ENCODE data around the gene RPL36A. TPM values are rescaled to one million over a fixed set of nuclear protein-coding genes. Genes with fewer than 3 reads are reported as not detected.

Gene RPL36A
- total RNA-seq, 1 donor from 2014 or later: 287 TPM

GRCh38 chrX:101365301-101365795, 25.5 kb upstream of the RPL36A start:
- DNase-seq (no peak), ATAC-seq (ENCODE audit: low read depth) (no peak)
- no peaks in the 10 kb centered on the region for H3K9me3 Mint-ChIP-seq
- ChIA-PET CTCF (no interaction called here), POLR2A (no interaction called here)
- intact Hi-C loops (cut with micrococcal nuclease): no loop called here
- peaks cover 53% of the 10 kb centered on the region for H3K36me3 Mint-ChIP-seq (ENCODE audit: low read depth)
- TF ChIP-seq, protein P1, sequence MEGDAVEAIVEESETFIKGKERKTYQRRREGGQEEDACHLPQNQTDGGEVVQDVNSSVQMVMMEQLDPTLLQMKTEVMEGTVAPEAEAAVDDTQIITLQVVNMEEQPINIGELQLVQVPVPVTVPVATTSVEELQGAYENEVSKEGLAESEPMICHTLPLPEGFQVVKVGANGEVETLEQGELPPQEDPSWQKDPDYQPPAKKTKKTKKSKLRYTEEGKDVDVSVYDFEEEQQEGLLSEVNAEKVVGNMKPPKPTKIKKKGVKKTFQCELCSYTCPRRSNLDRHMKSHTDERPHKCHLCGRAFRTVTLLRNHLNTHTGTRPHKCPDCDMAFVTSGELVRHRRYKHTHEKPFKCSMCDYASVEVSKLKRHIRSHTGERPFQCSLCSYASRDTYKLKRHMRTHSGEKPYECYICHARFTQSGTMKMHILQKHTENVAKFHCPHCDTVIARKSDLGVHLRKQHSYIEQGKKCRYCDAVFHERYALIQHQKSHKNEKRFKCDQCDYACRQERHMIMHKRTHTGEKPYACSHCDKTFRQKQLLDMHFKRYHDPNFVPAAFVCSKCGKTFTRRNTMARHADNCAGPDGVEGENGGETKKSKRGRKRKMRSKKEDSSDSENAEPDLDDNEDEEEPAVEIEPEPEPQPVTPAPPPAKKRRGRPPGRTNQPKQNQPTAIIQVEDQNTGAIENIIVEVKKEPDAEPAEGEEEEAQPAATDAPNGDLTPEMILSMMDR (IDR thresholded peaks at IDR 0.05): no peak
- H3K4me1 Mint-ChIP-seq: peaks cover 24% of the 10 kb centered on the region
- no peak overlapping the region for H3K27ac Mint-ChIP-seq
- H3K27me3 Mint-ChIP-seq: no peaks in the 10 kb centered on the region
- no peak overlapping the region for H3K4me3 Mint-ChIP-seq

DNA sequence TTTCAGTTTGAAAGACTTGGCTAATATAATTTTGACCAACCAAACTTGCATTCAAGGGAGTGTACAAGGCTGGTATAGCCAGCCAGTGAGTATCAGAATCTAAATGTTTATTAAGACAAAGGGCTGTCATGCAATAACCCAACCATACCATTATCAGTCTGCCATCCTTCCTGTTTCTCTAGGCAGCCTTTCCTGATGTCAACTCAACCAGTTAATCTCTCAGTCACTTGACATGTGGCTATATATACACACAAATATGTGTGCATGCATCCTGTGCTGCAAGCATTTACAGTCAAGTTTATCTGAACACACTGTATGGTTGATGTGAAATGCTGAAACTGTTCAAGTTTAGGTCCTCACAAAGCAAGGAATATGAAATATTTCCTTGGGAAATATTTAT, 22.0 kb upstream of the RPL36A start:
- no peaks in the 10 kb centered on the region for H3K9me3 Mint-ChIP-seq
- H3K27ac Mint-ChIP-seq: peak overlapping the region; percentile 71
- ChIA-PET POLR2A (interaction anchor here (1.1 to 1.8 kb wide), 3 partner anchors 11 to 24 kb away, joined by 3 to 5 read pairs (median 4); no protein-coding TSS in a partner anchor), CTCF (interaction anchor here (1.2 kb wide), 1 partner anchor 17 kb away, joined by 3 read pairs; the partner anchor contains the start of gene BTK)
- TF ChIP-seq, protein P1 (IDR thresholded peaks at IDR 0.05): no peak
- no peaks in the 10 kb centered on the region for H3K27me3 Mint-ChIP-seq
- peak; percentile 35 for ATAC-seq (ENCODE audit: low read depth)
- H3K36me3 Mint-ChIP-seq (ENCODE audit: low read depth): peaks cover 48% of the 10 kb centered on the region
- peaks cover 35% of the 10 kb centered on the region for H3K4me1 Mint-ChIP-seq
- intact Hi-C loops (cut with micrococcal nuclease): no loop called here
- peak overlapping the region; percentile 38 for H3K4me3 Mint-ChIP-seq
- DNase-seq: no peak

- intact Hi-C loops (cut with micrococcal nuclease): loop anchor here (2.0 to 5.0 kb wide), 2 partner anchors 21 to 38 kb away; partner anchors contain the start of genes GLA, HNRNPH2 and TIMM8A
- peaks cover 55% of the 10 kb centered on the region for H3K36me3 Mint-ChIP-seq (ENCODE audit: low read depth)
- ChIA-PET CTCF (interaction anchor here (1.2 kb wide), 1 partner anchor 16 kb away, joined by 3 read pairs; the partner anchor contains the start of gene BTK), POLR2A (interaction anchor here (1.8 kb wide), 1 partner anchor 11 kb away, joined by 5 read pairs; no protein-coding TSS in a partner anchor)
- H3K4me1 Mint-ChIP-seq: peaks cover 38% of the 10 kb centered on the region
- H3K4me3 Mint-ChIP-seq: no peak overlapping the region
- TF ChIP-seq, protein P1 (IDR thresholded peaks at IDR 0.05): no peak
- peak overlapping the region; percentile 81 for H3K27ac Mint-ChIP-seq
- DNase-seq: no peak
- H3K27me3 Mint-ChIP-seq: no peaks in the 10 kb centered on the region
- no peak for ATAC-seq (ENCODE audit: low read depth)
- no peaks in the 10 kb centered on the region for H3K9me3 Mint-ChIP-seq
Measured at GRCh38 chrX:101369687-101370086, 21.1 kb upstream of the RPL36A start.

DNA sequence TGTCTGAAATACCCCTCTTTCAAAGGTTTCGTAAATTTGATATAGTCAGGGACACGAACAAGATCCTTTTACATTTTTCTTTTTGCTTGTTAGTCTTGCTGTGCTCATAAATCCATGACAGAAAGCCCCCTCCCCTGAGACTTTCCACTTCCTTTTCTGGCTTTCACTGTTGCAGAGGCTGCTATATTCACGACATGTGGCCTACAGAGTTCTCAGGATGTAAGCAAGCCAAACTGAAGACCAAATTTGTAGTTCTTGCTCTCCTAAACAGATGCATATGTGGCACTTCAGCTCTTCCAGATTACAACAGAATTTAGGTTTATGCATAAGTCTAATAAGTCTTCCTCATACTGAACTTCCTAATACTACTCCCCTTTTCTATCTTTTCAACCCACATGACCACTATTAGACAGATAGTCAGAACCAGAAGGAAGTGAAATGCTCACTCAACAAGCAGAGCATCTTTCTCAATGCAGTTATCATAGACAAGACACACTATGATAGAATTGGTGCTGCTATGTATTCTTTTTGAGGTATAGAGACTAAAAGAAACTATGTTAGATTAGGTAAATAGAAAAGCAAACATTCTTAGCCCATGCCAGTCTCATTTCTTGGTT, 19.8 kb upstream of the RPL36A start:
- TF ChIP-seq, protein P1 (IDR thresholded peaks at IDR 0.05): no peak
- DNase-seq: no peak
- Mint-ChIP-seq H3K27ac (peak overlapping the region; percentile 81), H3K4me1 (peaks cover 52% of the 10 kb centered on the region), H3K27me3 (no peaks in the 10 kb centered on the region), H3K9me3 (no peaks in the 10 kb centered on the region), H3K36me3 (ENCODE audit: low read depth) (peaks cover 63% of the 10 kb centered on the region), H3K4me3 (peak overlapping the region; percentile 64)
- POLR2A ChIA-PET: interaction anchor here (2.0 kb wide), 1 partner anchor 19 kb away, joined by 6 read pairs; no protein-coding TSS in a partner anchor
- peak; percentile 85 for ATAC-seq (ENCODE audit: low read depth)
- CTCF ChIA-PET: no interaction called here
- intact Hi-C loops (cut with micrococcal nuclease): loop anchor here (1.0 to 5.0 kb wide), 3 partner anchors 13 to 36 kb away; partner anchors contain the start of genes GLA, HNRNPH2 and TIMM8A

DNA sequence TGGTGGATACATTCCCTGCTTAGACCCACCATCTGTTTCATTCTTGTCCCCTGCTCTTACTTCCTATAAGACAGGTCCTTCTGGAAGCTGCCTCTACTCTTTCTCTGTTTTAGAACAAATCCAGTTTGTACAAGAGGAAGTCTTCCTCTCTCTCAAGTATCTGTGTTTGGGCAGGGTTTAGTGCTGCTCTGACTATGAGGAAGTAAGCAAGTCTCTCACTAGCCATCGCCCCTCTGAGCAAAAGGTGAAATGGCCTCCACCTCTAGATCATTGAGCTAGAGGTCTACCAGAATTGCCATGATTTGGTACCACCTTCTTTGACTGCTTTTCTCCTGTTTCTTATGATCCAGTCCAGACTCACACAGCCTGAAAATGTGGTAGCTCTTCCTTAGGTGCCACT, 13.3 kb upstream of the RPL36A start:
- POLR2A ChIA-PET: interaction anchor here (0.8 to 2.4 kb wide), 4 partner anchors 8 to 30 kb away, joined by 3 to 18 read pairs (median 4); partner anchors contain the start of genes BTK, GLA, HNRNPH2 and RPL36A
- H3K9me3 Mint-ChIP-seq: no peaks in the 10 kb centered on the region
- no peak for DNase-seq
- no peaks in the 10 kb centered on the region for H3K27me3 Mint-ChIP-seq
- ATAC-seq (ENCODE audit: low read depth): peak; percentile 92
- peaks cover 52% of the 10 kb centered on the region for H3K4me1 Mint-ChIP-seq
- CTCF ChIA-PET: interaction anchor here (0.7 kb wide), 1 partner anchor 13 kb away, joined by 3 read pairs; the partner anchor contains the start of gene RPL36A
- peak overlapping the region; percentile 41 for H3K4me3 Mint-ChIP-seq
- intact Hi-C loops (cut with micrococcal nuclease): loop anchor here (1.0 kb wide), 1 partner anchor 8 kb away; no protein-coding TSS in a partner anchor
- H3K27ac Mint-ChIP-seq: peak overlapping the region; percentile 83
- peaks cover 39% of the 10 kb centered on the region for H3K36me3 Mint-ChIP-seq (ENCODE audit: low read depth)
- TF ChIP-seq, protein P1 (IDR thresholded peaks at IDR 0.05): no peak
